AG08396 (cell line): ENCODE results near the gene IGFL3.
A peak's percentile ranks its signal among the peaks of the same experiment; 100 is the strongest.
"Not testable (repeated sequence)": the region's sequence is repeated elsewhere in the genome, so short reads cannot be mapped to it uniquely, and the experiment has no call there.

Experiments
- DNase-seq: peaks from one replicate; pipeline ENCODE4 v3.0.0; 2012; ENCODE audit warnings: low spot score, mixed read lengths

IGFL3 gene

DNA sequence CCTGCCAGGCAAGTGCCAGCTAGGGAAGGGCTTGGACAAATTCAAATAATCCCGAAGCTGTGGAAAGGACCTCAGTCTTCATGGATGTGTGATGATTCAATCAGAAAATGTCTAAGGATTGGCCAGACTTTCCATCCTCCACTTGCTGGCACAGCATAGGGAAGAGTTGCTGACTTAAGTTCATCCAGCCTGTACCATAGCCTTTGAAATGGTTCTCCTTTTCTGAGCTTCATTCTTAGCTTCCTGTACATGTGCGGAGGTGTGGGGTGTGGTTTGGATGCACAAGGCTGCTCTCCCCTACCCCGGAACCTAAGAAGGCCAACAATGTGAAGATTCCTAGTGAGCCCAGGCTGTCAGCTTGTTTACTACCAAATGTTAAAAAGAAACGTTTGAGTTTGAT, 959 bp upstream of the IGFL3 start:
- DNase-seq: no peak

DNA sequence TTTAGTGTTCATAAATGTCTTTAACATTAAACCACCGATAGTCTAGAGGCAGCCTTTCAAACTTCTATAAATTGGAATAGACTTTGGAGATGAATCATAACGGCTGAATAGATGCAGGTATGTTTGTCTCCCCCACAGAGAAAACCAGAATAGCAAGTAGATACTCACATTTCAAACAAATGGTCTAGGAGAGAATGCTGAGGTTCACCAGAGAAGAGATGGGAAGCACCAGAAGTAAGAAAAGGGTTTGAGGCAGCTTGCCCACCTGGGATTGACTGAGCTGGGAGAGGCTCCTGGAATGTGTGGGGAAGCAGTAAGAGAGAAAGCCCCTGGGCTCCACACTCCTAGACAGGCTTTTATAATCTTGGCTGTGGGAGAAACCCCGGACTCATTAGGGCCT, 6.4 kb downstream of the IGFL3 start:
- DNase-seq: no peak

DNA sequence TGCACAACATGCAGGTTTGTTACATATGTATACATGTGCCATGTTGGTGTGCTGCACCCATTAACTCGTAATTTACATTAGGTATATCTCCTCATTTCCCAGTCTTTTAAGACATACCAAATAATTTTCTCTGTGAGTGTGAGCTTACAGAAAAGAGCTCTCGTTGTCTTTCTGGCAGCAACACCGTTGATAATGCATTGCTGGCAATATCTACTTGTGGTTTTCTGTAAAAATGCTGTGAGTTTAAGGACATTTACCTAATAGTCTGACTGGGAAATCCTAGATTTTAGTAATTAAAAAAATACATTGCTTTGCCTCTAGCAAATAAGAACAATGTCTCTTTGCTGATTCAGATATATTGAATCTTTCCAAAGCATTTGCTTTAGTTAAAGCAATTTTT, 8.4 kb downstream of the IGFL3 start:
- DNase-seq: no peak

DNA sequence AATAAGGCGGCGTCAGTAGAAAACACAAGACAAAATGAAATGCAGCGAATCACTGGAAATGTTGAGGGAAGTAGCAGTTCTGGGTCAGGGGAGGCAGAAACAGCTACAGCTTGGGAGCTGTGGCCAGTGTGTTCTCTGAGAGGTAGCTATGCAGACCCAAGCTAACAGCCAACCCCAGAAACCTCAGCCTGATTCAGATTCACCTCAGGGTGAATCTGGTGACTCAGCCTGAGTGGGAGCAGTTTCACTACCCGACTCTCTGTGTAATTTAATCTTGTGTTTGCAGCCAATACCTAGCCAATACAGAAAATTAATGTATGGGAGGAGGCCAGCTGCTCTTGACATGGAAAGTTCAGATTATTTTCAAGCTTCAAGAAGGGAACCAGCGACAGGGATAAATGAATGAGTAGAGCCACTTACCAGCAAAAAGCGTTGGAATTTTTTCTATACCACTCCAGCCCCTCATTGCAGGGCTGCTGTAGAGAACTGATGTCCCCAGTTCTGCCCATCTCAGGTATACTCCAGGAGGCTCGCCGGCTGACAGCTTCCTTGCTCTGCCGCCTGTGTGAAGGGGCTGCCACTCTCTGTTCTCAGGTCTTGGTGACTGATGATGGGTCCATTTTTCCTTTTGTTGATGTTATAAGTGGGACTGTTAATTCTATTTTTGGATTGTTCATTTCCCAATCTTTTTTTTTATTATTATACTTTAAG, 8.9 kb downstream of the IGFL3 start:
- DNase-seq: peak; percentile 55

DNA sequence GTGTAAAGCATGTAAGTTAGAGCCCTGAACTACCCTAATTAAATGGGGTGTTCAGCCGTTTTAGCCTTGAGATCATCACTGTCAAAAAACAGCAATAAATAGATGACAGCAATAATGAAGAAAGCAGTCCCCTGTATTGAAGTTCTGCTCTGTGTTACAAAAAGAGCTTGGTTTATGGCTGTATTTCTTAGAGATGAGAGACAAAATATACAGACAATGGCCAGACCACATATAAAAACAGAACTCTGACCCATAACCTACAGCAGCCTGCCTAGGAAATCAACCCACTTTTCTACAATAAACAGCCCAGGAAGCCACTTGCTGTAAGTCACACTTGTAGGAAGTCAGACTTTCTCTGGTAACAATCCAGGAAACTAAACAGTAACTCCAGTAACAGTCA, 10.8 kb downstream of the IGFL3 start:
- DNase-seq: no peak

DNA sequence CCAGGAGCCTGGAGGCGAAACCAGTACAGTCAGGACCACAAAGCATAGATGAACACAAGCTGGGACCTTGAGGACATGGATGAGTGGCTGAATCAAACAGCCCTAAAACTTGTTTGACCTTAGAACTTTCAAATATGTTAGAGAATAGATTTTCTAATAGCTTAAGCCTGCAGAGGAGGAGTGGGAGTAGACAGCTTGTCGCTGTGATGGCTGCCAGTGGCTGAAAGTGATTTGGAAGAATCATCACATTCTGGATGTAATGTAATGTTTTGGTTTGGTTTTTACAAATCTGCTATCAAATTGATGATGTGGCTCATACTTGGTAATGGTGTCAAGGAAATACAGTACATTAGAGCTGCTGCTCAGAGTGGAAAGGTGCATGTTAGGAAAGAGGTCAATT, 12.0 kb downstream of the IGFL3 start:
- DNase-seq: no peak

DNA sequence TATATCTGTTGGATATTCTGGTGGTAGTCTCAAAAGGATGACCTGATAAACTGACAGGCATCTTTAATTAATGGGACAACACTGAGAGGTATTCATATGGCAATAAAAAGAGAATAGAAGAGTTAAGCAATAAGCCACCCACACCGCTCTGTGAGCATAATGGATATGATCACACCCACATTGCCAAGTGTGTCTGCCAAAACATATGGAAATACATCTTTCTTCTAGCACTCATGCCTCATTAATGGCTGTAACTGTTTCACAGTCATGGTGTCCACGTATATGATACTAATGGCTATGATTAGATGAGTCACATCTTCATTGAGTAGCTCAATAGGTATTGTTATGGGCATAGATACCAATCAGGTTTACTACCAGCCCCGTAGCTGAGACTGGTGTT, 13.1 kb downstream of the IGFL3 start:
- no peak for DNase-seq

DNA sequence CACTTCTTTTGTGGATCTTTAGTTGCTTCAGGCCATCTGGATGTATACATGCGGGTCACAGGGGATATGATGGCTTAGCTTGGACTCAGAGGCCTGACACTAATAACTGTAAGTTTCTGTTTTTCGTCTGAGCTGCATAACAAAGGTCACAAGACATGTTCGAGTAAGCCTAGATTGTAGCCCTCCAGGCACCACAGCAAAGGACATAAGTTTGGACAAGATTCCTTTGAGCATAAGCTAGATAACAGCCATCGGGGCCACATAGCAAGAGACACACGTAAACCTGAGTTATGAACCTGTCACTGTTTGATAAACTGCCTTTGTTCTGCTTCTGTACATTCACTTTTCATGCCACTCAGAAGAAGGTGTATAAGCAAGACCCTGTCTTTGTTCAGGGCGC, 14.6 kb downstream of the IGFL3 start:
- no peak for DNase-seq

DNA sequence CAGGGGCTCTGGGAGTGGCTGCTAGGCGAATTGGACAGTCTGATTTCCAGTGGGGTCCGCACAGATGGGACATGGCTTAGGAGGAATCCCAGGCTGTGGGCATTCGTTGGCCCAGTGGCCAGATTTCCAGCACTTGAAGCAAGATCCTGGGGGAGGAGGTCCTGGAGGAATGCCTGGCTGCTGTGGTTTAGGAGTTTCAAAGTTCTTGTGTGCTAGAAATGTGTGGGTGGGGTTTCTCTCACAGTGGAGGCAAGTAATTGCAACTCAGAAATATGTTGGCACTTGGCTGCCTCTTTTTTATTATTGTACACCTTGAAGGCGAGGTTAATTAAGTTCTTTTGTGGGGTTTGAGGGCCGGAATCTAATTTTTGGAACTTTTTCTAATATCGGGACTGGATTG, 17.1 kb downstream of the IGFL3 start:
- no peak for DNase-seq

DNA sequence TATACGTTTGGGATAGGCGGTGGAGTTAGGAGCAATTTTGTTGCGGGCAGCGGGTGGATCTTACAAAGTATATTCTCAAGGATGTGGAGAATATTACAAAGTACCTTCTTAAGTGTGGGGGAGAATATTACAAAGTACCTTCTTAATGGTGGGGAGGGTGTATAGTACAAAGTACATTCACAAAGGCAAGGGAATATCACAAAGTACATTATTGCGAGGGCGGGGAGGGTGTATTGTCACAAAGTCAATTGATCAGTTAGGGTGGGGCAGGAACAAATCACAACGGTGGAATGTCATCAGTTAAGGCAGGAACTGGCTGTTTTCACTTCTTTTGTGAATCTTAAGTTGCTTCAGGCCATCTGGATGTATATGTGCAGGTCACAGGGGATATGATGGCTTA, 22.2 kb downstream of the IGFL3 start:
- DNase-seq: not testable (repeated sequence)

DNA sequence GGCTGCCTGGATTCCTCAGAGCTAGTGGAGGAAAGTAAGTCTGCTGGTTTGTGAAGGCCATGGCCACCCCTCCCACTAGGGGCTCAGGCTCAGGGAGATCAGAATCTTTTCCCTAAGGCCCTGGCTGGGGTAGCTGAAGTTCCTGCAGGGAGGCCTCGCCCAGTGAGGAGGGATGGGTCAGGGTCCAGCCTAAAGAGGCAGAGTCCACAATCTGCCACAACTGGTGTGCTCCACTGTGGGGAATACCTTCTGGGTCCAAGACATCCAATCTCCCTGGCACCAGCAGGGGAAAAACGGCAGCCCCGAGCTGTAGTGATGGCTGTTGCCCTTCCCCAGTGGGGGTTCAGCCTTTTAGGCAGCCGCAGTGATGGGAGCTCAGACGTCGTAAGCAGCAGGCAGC, 23.2 kb downstream of the IGFL3 start:
- no peak for DNase-seq

DNA sequence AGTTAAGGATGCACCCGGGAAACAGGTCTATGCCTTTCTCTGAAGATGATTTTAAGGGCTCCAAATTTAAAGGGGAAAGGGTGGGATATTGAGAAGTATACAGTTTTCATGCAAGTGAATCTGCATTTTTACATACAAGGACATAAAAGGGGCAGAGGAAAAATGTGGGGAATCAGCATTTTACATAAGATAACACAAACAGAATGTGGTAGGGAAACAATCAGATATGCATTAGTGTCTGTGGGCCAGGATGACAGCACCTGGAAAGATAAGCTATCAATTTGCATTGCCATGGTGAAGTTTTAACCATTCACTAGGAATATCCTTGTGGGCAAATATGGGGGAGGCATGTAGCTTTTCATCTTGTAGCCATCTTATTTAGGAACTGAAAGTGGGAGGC, 24.1 kb downstream of the IGFL3 start:
- DNase-seq: no peak

DNA sequence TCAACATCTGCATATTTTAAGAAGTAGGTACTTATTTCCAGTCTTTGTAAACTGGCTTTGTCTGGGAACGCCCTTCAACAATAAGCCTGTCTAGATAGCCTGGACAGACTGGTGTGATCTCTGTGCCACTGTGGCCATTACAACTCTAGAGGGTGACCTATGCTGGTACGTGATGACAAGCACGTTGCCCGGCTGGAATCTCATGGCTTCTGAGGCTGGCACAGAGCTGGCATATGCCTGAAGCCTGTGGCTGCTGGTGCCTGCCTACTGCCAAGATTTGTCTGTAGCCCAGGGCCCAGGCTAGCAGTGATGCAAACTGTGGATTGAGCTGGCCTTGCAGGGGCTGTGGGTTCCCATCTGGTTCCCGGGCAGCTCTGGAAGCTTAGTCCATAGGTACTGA, 34.0 kb downstream of the IGFL3 start:
- DNase-seq: no peak

DNA sequence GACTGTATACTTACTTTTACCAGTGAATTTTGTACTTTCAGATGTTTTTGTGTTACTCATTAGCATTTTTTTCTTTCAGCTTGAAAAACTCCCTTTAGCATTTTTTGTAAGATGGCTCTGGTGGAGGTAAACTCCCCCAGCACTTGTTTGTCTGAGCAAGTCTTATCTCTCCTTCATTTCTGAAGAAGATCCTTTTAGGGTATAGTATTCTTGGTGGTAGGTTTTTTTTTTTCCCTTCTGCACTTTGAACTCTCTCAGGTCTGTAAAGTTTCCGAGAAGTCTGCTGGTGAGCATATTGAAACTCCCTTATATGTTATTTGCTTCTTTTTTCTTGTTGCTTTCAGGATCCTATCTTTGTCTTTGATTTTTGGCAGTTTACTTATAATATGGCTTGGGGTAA, 35.1 kb downstream of the IGFL3 start:
- no peak for DNase-seq

DNA sequence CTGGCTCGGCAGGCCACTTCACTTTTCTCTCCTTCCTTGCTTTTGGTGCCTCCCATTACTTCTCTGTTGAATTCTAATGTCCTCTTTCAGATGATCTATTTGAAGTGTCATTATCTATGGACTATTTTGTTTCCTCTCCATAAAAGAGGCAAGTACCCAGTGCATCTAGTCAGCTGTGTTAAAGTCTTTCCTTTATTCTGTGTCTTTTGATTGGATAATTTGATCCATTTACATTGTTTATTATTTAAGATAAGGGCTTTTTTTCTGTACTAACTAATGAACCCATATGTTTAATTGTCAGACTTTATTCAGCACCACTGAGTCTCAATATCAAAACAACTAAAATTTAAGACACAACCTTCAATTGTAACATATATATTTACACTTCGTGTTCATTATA, 36.4 kb downstream of the IGFL3 start:
- DNase-seq: no peak

DNA sequence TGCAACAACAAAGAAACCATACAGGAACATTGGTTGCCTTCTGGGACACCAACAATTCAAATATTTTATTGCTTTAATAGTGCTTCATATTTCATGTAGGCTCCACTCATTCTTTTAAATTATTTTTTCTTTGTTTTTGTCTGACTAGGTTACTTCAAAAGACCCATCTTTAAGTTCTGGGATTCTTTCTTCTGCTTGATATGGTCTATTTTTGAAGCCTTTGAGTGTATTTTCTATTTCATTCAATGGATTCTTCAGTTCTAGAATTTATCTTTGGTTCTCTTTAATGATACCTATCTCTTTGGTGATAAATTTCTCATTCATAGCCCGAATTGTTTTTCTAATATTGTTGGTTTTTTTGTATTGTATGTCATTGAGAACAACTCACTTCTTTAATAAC, 38.6 kb downstream of the IGFL3 start:
- DNase-seq: no peak

DNA sequence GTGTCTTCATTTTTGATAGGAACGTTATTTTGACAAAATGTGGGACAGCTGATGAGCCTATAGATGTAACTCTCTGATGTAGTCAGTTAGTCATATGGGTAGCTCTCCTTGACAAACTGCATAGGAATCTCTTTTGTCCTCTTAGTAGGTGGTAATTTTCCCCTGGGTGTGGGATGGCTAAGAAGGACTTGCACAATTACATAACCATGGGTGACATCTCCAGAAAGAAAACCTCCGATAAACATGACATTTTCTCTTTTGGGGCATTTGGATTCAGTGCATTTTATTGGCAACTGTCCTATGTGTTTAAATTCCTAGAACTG, 41.8 kb downstream of the IGFL3 start:
- DNase-seq: no peak

DNA sequence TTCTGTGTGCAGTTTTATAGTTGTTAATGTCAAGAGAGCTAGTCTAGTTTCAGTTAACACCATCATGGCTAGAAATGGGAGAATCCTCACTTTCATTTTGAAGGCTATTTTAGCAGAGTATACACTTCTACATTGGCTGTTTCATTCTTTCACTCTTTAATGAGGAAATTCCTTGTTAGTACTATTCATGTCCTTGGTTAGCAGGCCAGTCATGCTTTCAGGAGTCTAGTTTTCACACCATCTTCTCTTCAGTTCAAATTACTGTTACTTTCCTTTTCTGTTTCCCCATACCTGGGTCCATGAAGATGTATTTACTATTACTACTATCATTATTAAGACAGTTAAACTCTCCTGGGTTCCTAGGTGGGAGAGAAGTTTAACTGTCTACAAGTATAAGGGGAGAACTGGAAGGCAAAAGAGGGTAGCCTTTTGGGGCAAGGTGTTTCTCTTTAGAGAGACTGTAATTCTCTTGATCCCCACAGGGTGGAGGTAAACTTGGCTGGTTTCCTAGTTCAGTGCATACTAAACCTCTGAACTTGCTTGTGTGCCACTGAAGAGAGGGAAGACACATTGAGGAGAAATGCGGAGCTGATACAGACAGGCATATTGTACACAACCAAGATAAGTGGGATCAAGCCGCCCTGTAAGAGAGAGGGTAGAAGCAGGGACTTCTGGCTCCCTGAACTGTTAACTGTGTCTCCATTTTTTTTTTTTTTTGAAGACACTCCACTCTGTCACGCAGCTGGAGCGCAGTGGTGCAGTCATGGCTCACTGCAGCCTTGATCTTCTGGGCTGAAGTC, 42.4 kb downstream of the IGFL3 start:
- peak; percentile 69 for DNase-seq

DNA sequence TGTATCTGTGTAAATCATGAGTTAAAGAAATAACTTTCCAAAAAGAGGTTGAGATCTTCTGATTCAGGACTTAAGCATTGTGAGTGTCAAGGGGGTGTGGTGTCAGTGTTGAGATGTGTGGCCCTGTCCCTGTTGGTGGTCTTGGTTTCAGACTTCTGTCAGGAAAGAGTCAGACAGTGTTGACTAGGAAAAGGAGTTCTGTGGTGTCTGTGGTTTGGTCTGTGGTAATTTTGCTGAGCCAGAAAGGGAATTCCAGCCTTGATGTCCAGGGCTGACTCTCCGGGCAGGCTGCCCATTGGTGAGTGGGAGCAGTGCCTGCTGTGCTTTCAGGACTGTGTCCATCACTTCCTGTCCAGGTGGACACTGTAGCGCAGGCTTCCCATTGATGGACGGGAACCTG, 43.9 kb downstream of the IGFL3 start:
- DNase-seq: peak; percentile 69

DNA sequence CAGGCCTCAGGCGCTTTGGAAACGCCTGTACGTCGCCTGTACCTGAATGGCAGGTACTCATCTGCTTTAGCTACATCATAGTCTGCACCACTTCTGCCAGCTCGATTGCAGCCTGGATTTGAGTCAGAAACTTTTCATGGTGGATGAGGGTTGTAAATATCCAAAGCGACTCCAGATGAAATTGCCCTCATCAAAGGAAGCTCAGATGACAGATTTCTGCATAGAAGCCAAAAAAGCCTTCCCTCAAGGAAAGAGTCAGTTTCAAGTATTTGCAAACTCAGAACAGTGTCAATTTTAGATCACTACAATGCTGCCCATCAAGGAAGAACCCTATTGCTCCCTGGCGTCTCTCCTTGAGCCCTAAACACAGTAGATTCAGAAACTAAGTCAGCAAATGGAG, 44.9 kb downstream of the IGFL3 start:
- DNase-seq: no peak

DNA sequence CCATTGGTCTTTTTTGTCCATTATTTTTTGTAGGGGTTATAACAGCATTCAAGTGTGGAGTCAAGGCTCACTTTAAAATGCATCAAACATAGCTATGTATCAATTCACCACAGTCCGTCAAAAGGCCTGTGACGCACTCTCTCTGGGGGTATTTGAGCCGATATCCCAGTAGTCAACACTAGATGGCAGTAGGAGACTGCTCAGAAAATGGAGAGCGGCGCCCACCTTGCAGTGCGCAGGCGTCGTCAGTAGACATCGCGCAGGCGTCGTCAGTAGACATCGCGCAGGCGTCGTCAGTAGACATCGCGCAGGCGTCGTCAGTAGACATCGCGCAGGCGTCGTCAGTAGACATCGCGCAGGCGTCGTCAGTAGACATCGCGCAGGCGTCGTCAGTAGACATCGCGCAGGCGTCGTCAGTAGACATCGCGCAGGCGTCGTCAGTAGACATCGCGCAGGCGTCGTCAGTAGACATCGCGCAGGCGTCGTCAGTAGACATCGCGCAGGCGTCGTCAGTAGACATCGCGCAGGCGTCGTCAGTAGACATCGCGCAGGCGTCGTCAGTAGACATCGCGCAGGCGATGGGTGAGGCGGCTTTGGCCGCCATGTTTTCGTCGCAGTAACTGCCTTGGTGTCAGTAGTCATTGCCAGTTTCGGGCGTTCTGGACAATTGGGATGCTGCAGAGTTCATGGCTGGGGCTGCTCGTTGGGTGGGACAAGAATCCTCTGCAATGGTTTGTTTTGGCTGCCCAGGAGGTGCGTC, 45.7 kb downstream of the IGFL3 start:
- DNase-seq: peak; percentile 48

DNA sequence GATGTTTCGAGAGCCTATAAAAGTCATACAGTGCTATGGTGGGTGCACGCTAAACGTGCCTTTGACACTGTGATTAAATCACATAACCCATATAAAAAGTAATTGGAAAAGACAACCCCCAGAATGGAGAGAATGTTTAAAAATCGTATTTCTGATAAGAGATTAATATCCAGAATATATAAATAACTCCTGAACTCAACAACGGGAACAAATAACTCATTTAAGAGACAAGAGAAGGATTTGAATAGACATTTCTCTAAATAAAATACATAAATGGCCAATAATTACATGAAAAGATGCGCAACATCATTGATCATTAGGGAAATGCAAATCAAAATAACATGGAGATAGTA, 46.7 kb downstream of the IGFL3 start:
- DNase-seq: no peak
